ENCODE measurements around the gene SRGAP2C.
"Not testable (repeated sequence)": the region's sequence is repeated elsewhere in the genome, so short reads cannot be mapped to it uniquely, and the experiment has no call there.

DNA sequence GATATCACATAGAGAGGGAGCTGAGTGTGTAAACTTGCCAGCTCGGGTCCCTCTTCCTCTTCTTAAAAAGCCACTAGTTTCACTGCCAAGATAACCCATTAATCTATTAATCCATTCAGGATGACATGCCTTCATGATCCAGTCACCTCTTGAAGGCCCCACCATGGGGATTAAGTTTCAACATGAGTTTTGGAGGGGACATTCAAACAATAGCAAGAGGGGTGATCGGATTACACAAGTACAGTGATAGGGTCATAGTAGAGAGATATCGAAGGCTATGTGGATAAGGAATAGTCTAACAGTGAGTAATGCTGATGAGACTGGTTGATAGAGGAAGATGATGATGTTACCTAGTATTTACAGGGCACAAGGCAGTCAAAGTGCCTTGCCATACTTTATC is 18.2 kb downstream of the SRGAP2C start:
- TF ChIP-seq CTCF (IDR thresholded peaks at IDR 0.05; ENCODE audit: insufficient read depth, low read depth, low read length); EZH2 (IDR thresholded peaks at IDR 0.05; ENCODE audit: insufficient read depth, low read length): not testable (repeated sequence)
